Mucosa of rectum (tissue), 2 donors: ENCODE data around the gene USP19.

Experiments used
- H3K27ac ChIP-seq, 2 donors: one replicate each; pipeline ENCODE4 v1.7.0; 2013; ENCODE audit warnings: inconsistent platforms in 2 of 2, low read depth in 2 of 2, low read length in 2 of 2
- H3K27me3 ChIP-seq, 2 donors: one replicate each; pipeline ENCODE4 v1.7.0; 2013; ENCODE audit warnings: low read length in 2 of 2; ENCODE audit not compliant: control insufficient read depth in 2 of 2, insufficient read depth in 2 of 2
- H3K36me3 ChIP-seq, 2 donors: one replicate each; pipeline ENCODE4 v1.7.0; 2013; ENCODE audit warnings: low read length in 2 of 2; ENCODE audit not compliant: control insufficient read depth in 2 of 2, insufficient read depth in 2 of 2
- H3K4me1 ChIP-seq, 2 donors: one replicate each; pipeline ENCODE4 v1.7.0; 2013; ENCODE audit warnings: low read length in 2 of 2, mild to moderate bottlenecking in 1 of 2; ENCODE audit not compliant: control insufficient read depth in 2 of 2, insufficient read depth in 2 of 2
- H3K4me3 ChIP-seq, 2 donors: one replicate each; pipeline ENCODE4 v1.7.0; 2013; ENCODE audit warnings: low read length in 2 of 2
- H3K9ac ChIP-seq, 2 donors: one replicate each; pipeline ENCODE4 v1.7.0; 2013; ENCODE audit warnings: low read length in 2 of 2, low read depth in 1 of 2, mild to moderate bottlenecking in 1 of 2
- H3K9me3 ChIP-seq, 2 donors: one replicate each; pipeline ENCODE4 v1.7.0; 2013; ENCODE audit warnings: low read length in 2 of 2; ENCODE audit not compliant: control insufficient read depth in 2 of 2
- donor health status: healthy.
- donor health status: Normal muscosa, but diverticular disease.

Gene USP19

DNA sequence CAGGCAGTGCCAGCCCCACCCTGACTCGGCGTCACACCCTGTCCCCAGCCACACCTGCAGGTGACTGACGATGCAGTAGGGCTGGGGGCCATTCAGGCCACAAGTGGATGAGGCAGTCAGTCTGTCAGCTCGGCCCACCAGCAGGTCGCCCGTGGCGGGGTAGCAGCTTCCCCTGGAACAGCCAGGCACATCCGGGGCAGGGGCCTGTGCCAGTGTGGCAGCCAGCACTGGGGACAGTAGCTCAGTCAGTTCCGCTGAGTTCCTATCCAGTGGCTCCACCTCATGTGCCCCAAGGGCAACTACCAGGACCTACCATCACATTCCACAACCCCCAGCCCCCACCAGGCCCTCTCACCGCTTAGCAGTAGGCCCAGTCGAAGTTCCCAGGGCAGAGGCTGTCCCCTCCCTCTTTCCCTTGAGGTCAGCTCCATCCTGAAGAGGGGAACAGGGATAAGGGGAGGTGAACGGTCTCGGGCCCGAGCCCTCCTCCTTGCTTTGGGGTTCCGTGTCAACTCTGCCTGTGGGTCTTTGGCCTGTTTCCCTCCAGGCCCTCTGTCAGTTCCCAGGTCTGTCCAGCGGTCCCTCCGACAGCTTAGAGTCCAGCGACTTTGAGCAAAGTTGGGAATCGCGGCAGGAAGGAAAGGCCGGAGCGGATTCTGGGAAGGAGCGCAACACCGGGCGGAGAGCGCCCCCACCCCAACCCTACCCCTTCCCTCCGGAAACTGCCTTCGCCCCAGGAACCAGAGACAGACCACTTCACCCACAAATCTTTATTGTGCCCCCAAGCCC, 12.0 kb upstream of the USP19 start, which contains the start of gene LAMB2:
Gene LAMB2, minus strand, starts transcription at position 614 of the 789 bp plus-strand sequence. Its CDS starts 183 bp downstream, at position 431.
- Histone ChIP-seq H3K9me3 (no peaks in the 10 kb centered on the region), H3K4me3 (peak within 1 kb of the TSS; percentile 79 to 81), H3K4me1 (peaks cover 17 to 18% of the 10 kb centered on the region in 2 donors), H3K27me3 (no peaks in the 10 kb centered on the region), H3K9ac (peak within 1 kb of the TSS; percentile 66 to 76), H3K27ac (peak within 1 kb of the TSS; percentile 71 to 76), H3K36me3 (peaks cover 3 to 8% of the 10 kb centered on the region in 2 donors)

DNA sequence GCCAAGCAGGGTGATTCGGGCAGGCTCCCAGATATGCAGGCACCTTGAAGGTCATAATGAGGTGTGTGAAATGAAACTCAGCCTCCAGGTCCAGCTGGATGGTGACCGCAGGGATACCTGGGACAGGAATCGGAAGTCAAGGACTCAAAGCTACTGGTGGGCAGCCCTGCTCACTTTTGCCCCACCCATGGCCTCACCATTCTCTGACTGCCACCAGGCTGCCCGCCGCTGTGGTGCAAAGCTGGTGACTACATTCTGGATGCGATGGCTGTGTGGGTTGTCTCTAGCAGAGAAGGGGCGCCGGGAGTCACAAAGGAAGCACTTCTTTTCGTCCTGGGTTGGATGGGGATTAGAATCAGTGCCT, 11.4 kb upstream of the USP19 start:
- Histone ChIP-seq H3K27ac (peak overlapping the region; percentile 71 to 76), H3K4me1 (peaks cover 17 to 18% of the 10 kb centered on the region in 2 donors), H3K4me3 (peak overlapping the region; percentile 79 to 81), H3K9me3 (no peaks in the 10 kb centered on the region), H3K36me3 (peaks cover 3 to 8% of the 10 kb centered on the region in 2 donors), H3K27me3 (no peaks in the 10 kb centered on the region), H3K9ac (peak overlapping the region; percentile 66 to 76)

DNA sequence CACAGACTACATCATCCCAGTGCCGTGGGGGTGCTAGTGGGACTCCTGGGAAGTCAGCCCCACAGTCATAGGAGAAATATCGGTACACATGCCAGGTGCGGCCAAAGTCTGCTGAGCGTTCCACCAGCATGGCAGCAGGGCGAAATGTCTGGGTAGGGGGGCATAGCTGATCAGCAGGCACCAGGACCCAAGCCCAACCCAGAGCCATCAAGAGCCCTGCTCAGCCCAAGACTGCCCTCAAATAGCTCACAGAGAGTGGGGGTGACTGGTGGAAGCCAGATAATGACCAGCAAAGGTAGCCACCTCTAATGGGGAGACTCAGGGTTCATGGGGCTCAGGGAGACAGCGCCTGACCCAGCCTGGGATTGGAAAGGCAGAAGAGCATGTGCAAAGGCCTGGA, 11.0 kb upstream of the USP19 start:
- Histone ChIP-seq H3K36me3 (peaks cover 3 to 8% of the 10 kb centered on the region in 2 donors), H3K9me3 (no peaks in the 10 kb centered on the region), H3K27ac (no peak overlapping the region), H3K4me1 (peaks cover 17 to 18% of the 10 kb centered on the region in 2 donors), H3K4me3 (peak overlapping the region; percentile 79 to 81), H3K27me3 (no peaks in the 10 kb centered on the region), H3K9ac (peak overlapping the region in 1 of 2 donors; percentile 66)

DNA sequence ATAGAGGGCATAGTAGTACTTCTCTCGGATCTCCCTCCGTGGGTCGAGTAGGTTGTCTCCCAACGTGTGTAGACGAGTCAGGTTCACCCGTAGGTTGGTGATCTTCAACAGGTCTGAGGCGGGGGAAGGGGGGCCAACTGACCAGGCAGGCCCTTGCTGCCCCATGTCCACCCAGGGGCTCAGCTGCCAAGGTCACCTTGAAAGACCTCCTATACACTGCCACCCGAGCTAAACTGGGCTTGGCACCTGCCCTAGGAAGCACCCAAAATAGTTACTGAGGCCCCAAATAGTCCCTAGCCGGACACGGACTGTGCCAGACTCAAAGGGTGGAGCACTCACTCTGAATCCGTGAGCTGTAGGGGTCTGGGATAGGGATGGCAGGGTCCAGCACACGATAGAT, 10.4 kb upstream of the USP19 start:
- Histone ChIP-seq H3K9ac (no peak overlapping the region), H3K36me3 (peaks cover 5 to 8% of the 10 kb centered on the region in 2 donors), H3K9me3 (no peaks in the 10 kb centered on the region), H3K27ac (no peak overlapping the region), H3K4me1 (peaks cover 17 to 18% of the 10 kb centered on the region in 2 donors), H3K27me3 (no peaks in the 10 kb centered on the region), H3K4me3 (no peak overlapping the region)

DNA sequence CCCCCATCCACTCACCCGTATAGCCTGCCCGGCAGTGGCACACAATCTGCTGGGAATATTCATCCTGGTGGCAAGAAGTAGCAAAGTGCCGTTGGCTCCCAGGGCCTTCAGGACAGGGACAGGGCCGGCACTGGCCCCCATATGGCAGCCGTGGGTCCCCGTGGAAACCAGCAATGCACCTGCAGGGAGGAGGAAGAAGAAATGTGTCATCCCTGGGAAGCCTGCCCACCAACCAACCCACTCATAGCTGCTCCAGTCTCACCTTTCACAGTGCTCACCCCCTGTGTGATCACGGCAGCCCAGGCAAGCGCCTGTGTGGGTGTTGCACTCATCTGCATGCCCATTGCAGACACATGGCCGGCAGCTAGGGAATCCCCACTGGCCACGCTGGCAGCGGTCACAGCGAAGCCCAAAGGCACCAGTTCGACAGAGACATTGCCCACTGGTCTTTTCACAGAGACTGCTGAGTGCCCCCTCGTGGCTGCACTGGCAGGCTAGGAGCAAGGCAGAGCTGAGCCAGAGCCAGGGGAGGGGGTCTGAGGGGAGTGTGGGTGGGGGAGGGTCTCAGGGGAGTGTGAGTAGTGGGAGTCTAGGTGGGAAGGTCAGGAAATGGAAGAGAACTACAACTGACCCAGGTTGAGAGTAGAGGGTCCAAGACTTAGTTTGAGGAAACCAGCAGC, 4.5 kb upstream of the USP19 start:
- H3K27ac ChIP-seq: no peak overlapping the region
- H3K4me1 ChIP-seq: peaks cover under 1 to 1% of the 10 kb centered on the region in 2 donors
- no peak overlapping the region for H3K4me3 ChIP-seq
- H3K9ac ChIP-seq: no peak overlapping the region
- peaks cover 12 to 34% of the 10 kb centered on the region in 2 donors for H3K36me3 ChIP-seq
- H3K9me3 ChIP-seq: no peaks in the 10 kb centered on the region
- H3K27me3 ChIP-seq: no peaks in the 10 kb centered on the region

DNA sequence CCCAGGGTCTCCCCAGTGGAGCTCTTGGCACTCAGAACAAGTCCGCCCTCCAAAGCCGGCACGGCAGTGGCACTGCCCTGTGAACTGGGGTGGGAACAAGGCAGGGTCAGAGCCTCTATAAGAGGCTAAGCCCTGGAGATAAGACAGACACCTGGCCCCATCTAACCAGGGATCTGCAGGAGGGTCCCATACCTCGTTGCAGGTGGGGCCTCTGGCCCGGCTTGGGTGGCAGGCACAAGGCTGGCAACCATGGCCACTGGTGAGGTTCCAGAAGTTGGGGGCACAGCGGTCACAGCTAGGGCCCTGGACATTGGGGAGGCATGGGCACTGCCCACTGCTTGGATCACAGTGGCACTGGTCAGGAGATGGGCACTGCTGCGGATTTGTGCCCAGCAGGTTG, 3.6 kb upstream of the USP19 start:
- H3K36me3 ChIP-seq: peaks cover 12 to 30% of the 10 kb centered on the region in 2 donors
- H3K9me3 ChIP-seq: no peaks in the 10 kb centered on the region
- no peak overlapping the region for H3K9ac ChIP-seq
- H3K4me3 ChIP-seq: no peak overlapping the region
- H3K4me1 ChIP-seq: peaks cover 9% of the 10 kb centered on the region in 2 donors
- no peaks in the 10 kb centered on the region for H3K27me3 ChIP-seq
- H3K27ac ChIP-seq: no peak overlapping the region

DNA sequence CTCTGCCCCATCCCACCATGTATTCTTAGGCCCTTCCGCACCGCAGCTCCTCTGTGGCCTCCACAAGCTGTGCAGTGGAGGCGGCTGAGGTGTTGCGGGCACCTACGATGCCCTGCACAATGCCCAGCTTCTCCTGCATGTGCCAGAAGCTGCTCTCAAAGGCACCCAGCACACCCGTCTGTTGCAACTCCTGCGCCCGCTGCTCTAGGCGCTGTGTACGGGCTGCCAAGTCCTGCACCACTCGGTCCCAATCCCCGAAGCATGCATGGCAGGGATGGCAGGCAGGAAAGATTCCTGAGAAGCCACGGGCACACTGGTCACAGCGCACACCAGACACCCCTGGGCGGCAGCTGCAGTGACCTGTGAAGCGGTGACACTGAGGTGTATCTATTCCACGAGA, 3.1 kb upstream of the USP19 start:
- no peaks in the 10 kb centered on the region for H3K27me3 ChIP-seq
- no peaks in the 10 kb centered on the region for H3K9me3 ChIP-seq
- H3K36me3 ChIP-seq: peaks cover 15 to 29% of the 10 kb centered on the region in 2 donors
- H3K9ac ChIP-seq: no peak overlapping the region
- H3K4me1 ChIP-seq: peaks cover 9 to 10% of the 10 kb centered on the region in 2 donors
- no peak overlapping the region for H3K4me3 ChIP-seq
- no peak overlapping the region for H3K27ac ChIP-seq

DNA sequence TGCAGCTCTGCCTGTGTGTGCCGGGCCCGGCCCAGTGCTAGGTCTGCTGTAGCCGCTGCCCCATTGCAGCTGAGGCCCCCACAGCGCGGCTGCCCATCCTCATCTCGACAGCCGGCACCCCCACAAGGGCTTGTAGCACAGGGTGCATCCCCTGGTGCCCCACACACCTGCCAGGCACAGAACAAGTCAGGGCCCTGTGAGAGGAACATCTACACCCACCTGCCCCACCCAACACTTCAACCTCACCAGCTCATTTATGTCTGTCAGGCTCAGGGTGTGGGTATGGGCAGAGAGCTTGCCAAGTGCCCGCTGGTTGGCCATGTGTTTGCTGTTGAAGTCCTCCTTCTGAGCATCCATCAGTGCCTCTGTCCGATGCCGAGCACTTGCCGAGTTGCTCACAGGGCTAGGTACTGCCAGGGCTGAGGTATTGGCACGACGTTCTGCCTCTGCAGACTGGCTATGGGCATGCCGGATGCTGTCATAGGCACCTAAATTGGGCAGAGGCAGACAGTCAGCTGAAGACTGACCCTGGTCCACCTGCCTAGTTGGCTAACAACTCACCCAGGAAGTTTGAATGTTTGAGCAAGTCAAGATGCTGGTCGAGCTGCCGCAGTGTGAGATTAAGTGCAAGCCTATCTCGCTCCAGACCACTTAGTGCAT, 2.4 kb upstream of the USP19 start:
- no peaks in the 10 kb centered on the region for H3K9me3 ChIP-seq
- no peaks in the 10 kb centered on the region for H3K27me3 ChIP-seq
- H3K36me3 ChIP-seq: peaks cover 14 to 32% of the 10 kb centered on the region in 2 donors
- H3K9ac ChIP-seq: no peak overlapping the region
- H3K4me3 ChIP-seq: no peak overlapping the region
- no peak overlapping the region for H3K27ac ChIP-seq
- peaks cover 9 to 10% of the 10 kb centered on the region in 2 donors for H3K4me1 ChIP-seq

DNA sequence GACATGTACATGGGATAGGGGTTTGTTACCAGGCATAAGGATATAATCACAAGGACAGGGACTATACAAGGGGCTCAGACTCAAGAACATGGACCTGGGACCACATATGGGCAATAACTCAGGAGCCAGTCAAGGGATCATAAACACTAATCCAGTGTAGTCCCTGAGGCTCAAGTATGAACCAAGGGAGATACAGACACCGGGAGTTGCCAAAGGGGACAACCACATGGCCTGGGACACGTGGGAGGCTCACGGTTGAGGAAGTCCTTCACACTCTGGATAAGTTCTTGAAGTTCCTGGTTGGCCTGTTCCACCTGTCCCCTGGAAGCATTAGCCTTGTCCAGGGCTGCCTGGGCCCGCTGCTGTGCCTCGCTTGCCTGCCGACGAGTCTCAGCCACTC, 1.8 kb upstream of the USP19 start:
- Histone ChIP-seq H3K27ac (no peak overlapping the region), H3K4me1 (peaks cover 9 to 10% of the 10 kb centered on the region in 2 donors), H3K9me3 (no peaks in the 10 kb centered on the region), H3K36me3 (peaks cover 19 to 38% of the 10 kb centered on the region in 2 donors), H3K9ac (no peak overlapping the region), H3K27me3 (no peaks in the 10 kb centered on the region), H3K4me3 (no peak overlapping the region)

DNA sequence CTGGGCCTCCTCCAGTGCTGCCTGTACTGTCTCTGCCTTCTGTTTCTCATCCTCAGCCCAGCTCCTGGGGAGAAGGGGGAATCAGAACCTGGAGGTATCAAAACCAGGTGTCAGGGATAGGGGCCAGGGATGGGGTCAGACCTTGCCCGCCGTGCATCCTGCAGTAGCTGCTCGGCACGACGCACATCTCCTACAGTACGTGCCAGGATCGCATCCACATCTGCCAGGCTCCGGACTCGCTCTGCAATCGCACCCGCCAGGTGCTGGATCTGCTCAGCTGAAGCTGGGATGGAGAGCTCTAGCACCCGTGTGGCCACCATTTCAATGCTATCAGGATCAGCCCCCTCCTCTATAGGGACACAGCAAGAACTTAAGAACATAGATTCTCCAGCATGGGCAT, 1.4 kb upstream of the USP19 start:
- peaks cover 23 to 42% of the 10 kb centered on the region in 2 donors for H3K36me3 ChIP-seq
- no peak overlapping the region for H3K4me3 ChIP-seq

More for the DNA sequence above, 1.4 kb upstream of the USP19 start:
- Histone ChIP-seq H3K9me3 (no peaks in the 10 kb centered on the region), H3K27me3 (no peaks in the 10 kb centered on the region), H3K4me1 (peaks cover 9 to 10% of the 10 kb centered on the region in 2 donors), H3K9ac (no peak overlapping the region), H3K27ac (no peak overlapping the region)
